Caco-2 (cell line): Measurements from ENCODE around the gene LMO3. TPM values are rescaled to one million over a fixed set of nuclear protein-coding genes. Genes with fewer than 3 reads are reported as not detected.
A peak's percentile ranks its signal among the peaks of the same experiment; 100 is the strongest.

ENCODE experiments used
- BruUV-seq: library from RNA; stranded (reverse); fragments of 400-500 nt; replicated peaks from 2 replicates; lab custom pipeline; 2021; lab: Mats Ljungman, UMichigan
- CTCF ChIA-PET: fragments of 300-600 bp; sonication (Branson Sonifier 250); formaldehyde crosslinking; loops from one replicate; lab custom pipeline; 2022; ENCODE audit warnings: antibody characterized with exemption; lab: Charles Lee
- POLR2A ChIA-PET: fragments of 300-600 bp; sonication (Branson Sonifier 250); formaldehyde crosslinking; loops from one replicate; lab custom pipeline; 2022; ENCODE audit warnings: antibody characterized with exemption; lab: Charles Lee
- DNase-seq, 2 experiments: peaks; one replicate each; pipeline versions ENCODE4 v3.0.0 to v3.0.0-alpha.2; 2020 to 2022
- H3K27me3 ChIP-seq: replicated peaks from 2 replicates; pipeline ENCODE4 v1.6.0; 2011; ENCODE audit warnings: low read length; ENCODE audit not compliant: control insufficient read depth, insufficient read depth
- H3K36me3 ChIP-seq: 2 replicates; pipeline ENCODE4 v1.5.1; 2011; ENCODE audit warnings: low read length; ENCODE audit not compliant: control insufficient read depth, insufficient read depth
- H3K4me1 ChIP-seq: fragments of 250-450 bp; sonication (Bioruptor Pico); 2 replicates; pipeline ENCODE4 v1.5.1; 2020; ENCODE audit warnings: mild to moderate bottlenecking
- H3K4me3 ChIP-seq: 2 replicates; pipeline ENCODE4 v1.5.1; 2011; ENCODE audit warnings: low read depth, mild to moderate bottlenecking, control low read depth, low read length
- H3K9me3 ChIP-seq: fragments of 250-450 bp; sonication (Bioruptor Pico); 2 replicates; pipeline ENCODE4 v1.5.1; 2020; ENCODE audit warnings: mild to moderate bottlenecking, moderate library complexity
- H3K27ac Mint-ChIP-seq: one replicate; pipeline ENCODE4 v1.8.0; 2022; ENCODE audit warnings: mixed read lengths; ENCODE audit not compliant: unreplicated experiment
- H3K27me3 Mint-ChIP-seq: one replicate; pipeline ENCODE4 v1.8.0; 2022; ENCODE audit warnings: mixed read lengths; ENCODE audit not compliant: insufficient read depth, unreplicated experiment
- H3K36me3 Mint-ChIP-seq: one replicate; pipeline ENCODE4 v1.8.0; 2022; ENCODE audit warnings: mild to moderate bottlenecking, mixed read lengths; ENCODE audit not compliant: insufficient read depth, unreplicated experiment
- H3K4me1 Mint-ChIP-seq: one replicate; pipeline ENCODE4 v1.8.0; 2022; ENCODE audit warnings: low read depth, mixed read lengths; ENCODE audit not compliant: unreplicated experiment
- H3K4me3 Mint-ChIP-seq: one replicate; pipeline ENCODE4 v1.8.0; 2022; ENCODE audit warnings: mild to moderate bottlenecking, moderate library complexity, mixed read lengths; ENCODE audit not compliant: unreplicated experiment
- H3K9me3 Mint-ChIP-seq: one replicate; pipeline ENCODE4 v1.8.0; 2022; ENCODE audit warnings: mixed read lengths; ENCODE audit not compliant: unreplicated experiment
- intact Hi-C: fragments of 100-400 bp; cut with micrococcal nuclease; formaldehyde crosslinking; loops from one replicate; pipeline ENCODE4 v1.10.0; 2022; ENCODE audit not compliant: unreplicated experiment
- total RNA-seq: library from RNA; stranded (reverse); gene quantifications from 2 replicates; pipeline ENCODE4 v1.2.3, GENCODE V29; 2022
- TF ChIP-seq, protein P1 (sequence below), 2 experiments: fragments of 200-600 bp in 1 of 2; IDR thresholded peaks; 1 replicate in 1 of 2; 2 replicates in 1 of 2; pipeline versions ENCODE4 v1.5.1 to v1.8.0; 2011 to 2022; ENCODE audit warnings: antibody characterized with exemption in 1 of 2, control low read depth in 1 of 2, inconsistent platforms in 1 of 2, low read depth in 1 of 2, low read length in 1 of 2, mild to moderate bottlenecking in 1 of 2, moderate library complexity in 1 of 2; ENCODE audit not compliant: insufficient read depth in 1 of 2, severe bottlenecking in 1 of 2, unreplicated experiment in 1 of 2

Gene LMO3
- total RNA-seq, 1 experiment from 2014 or later: not detected

DNA sequence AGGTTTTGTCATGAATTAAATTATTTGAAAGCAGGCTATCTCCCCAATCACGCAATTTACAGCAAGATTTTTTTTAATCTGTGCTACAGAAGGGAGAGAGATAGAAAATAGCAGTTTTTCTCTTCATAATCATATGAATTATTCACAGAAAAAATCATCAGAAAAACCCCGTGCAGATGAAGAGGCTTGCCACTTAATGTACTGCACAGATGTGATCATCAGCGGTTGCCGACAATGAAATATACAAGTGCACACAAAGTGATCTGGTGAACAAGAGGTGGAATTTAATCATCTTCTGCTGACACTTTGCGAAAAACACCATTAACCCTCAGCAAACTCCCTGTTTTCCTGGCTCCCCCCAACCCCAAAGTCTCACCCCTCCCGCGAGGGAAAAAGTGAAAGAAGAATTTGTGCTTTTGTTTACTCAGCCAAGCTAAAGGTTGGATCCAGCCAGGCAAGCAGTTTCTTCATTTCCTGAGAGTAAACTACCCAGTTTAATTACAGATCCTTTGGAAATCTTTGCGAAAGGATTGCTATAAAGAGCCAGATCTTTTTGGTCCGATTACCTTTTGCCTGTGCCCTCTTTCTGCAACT is 3.1 kb upstream of the LMO3 start:
- Mint-ChIP-seq H3K9me3 (no peaks in the 10 kb centered on the region), H3K4me3 (no peak overlapping the region), H3K27ac (no peak overlapping the region), H3K4me1 (peaks cover 10% of the 10 kb centered on the region), H3K27me3 (peaks cover 33% of the 10 kb centered on the region), H3K36me3 (no peaks in the 10 kb centered on the region)
- TF ChIP-seq, protein P1, sequence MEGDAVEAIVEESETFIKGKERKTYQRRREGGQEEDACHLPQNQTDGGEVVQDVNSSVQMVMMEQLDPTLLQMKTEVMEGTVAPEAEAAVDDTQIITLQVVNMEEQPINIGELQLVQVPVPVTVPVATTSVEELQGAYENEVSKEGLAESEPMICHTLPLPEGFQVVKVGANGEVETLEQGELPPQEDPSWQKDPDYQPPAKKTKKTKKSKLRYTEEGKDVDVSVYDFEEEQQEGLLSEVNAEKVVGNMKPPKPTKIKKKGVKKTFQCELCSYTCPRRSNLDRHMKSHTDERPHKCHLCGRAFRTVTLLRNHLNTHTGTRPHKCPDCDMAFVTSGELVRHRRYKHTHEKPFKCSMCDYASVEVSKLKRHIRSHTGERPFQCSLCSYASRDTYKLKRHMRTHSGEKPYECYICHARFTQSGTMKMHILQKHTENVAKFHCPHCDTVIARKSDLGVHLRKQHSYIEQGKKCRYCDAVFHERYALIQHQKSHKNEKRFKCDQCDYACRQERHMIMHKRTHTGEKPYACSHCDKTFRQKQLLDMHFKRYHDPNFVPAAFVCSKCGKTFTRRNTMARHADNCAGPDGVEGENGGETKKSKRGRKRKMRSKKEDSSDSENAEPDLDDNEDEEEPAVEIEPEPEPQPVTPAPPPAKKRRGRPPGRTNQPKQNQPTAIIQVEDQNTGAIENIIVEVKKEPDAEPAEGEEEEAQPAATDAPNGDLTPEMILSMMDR (IDR thresholded peaks at IDR 0.05; ENCODE audit: insufficient read depth in 1 of 2, low read depth in 1 of 2, low read length in 1 of 2, severe bottlenecking in 1 of 2, unreplicated experiment in 1 of 2): no peak
- Histone ChIP-seq H3K4me1 (no peaks in the 10 kb centered on the region), H3K27me3 (peaks cover 2% of the 10 kb centered on the region), H3K4me3 (no peak overlapping the region), H3K9me3 (no peaks in the 10 kb centered on the region), H3K36me3 (no peaks in the 10 kb centered on the region)
- BruUV-seq: no TSS peak
- intact Hi-C loops: no loop called here
- CTCF ChIA-PET: no interaction called here
- no peak for DNase-seq
- POLR2A ChIA-PET: no interaction called here

DNA sequence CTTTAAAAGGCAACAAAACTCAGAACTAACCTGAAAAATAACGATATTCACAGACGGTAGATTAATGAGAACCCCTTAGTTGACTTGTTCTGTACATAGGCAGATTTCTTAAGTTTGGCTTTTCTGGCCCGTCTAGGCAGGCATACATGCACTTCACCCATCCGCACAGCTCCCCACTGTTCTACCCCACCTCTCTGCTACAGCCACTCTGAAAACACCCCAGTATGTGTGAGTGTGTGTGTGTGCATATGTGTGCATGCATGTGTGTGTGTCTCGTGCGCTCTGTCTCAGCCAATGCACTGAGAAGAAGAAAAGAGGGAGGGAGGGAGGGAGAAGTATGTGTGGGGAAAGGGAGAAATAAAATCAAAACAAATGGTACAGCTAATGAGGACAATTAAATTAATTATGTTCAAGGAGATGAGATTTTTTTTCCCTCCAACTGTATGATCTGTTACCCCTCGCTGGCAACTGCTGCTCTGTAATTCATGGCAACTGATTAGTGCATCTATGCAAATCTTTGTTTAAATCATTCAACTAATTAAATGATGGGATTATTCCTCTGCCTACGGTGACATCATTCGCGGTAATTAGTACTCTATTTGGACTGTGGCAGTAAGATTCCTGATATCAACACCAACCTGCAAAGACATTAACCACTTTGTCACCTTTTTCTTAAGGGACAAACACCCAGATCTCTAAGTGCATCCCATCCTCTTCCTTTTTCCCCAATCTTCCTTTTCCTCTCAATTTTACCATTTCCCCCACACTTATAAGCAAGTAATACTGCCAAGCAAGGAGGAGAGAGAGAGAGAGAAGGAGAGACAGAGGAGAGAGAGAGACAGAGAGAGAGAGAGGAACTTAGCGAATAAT is 2.2 kb upstream of the LMO3 start:
- H3K9me3 Mint-ChIP-seq: no peaks in the 10 kb centered on the region
- Histone ChIP-seq H3K4me3 (no peak overlapping the region), H3K4me1 (no peaks in the 10 kb centered on the region), H3K9me3 (no peaks in the 10 kb centered on the region), H3K27me3 (peaks cover 2% of the 10 kb centered on the region), H3K36me3 (no peaks in the 10 kb centered on the region)
- no peak overlapping the region for H3K4me3 Mint-ChIP-seq
- intact Hi-C loops: no loop called here
- CTCF ChIA-PET: no interaction called here
- TF ChIP-seq, protein P1 (IDR thresholded peaks at IDR 0.05; ENCODE audit: insufficient read depth in 1 of 2, low read depth in 1 of 2, low read length in 1 of 2, severe bottlenecking in 1 of 2, unreplicated experiment in 1 of 2): no peak
- peaks cover 10% of the 10 kb centered on the region for H3K4me1 Mint-ChIP-seq
- no peak for DNase-seq
- H3K27ac Mint-ChIP-seq: no peak overlapping the region
- peaks cover 35% of the 10 kb centered on the region for H3K27me3 Mint-ChIP-seq
- POLR2A ChIA-PET: no interaction called here
- BruUV-seq: no TSS peak
- H3K36me3 Mint-ChIP-seq: no peaks in the 10 kb centered on the region

DNA sequence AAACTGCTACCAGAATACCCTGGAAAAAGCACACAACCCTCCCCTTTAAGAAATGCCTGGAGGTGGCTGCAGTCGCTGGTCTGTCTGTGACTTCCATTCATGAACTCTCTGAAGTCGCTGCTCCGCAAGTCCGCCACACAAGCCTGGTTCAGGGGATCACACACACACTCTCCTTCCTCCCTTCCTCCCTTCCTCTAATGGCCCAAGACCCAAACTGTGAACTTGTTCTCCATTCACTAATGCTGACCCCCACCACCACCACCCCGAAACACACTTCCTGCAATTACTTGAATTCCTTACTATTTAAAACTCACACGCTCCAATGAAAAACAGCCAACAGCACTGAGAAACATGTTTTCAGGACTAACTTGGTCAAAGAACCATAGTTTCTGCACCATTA is 1.0 kb upstream of the LMO3 start:
- POLR2A ChIA-PET: no interaction called here
- H3K4me1 Mint-ChIP-seq: peaks cover 10% of the 10 kb centered on the region

More for the DNA sequence above, 1.0 kb upstream of the LMO3 start:
- no peaks in the 10 kb centered on the region for H3K36me3 Mint-ChIP-seq
- H3K9me3 Mint-ChIP-seq: no peaks in the 10 kb centered on the region
- peak overlapping the region; percentile 62 for H3K4me3 Mint-ChIP-seq
- Histone ChIP-seq H3K27me3 (peaks cover 2% of the 10 kb centered on the region), H3K9me3 (no peaks in the 10 kb centered on the region), H3K36me3 (no peaks in the 10 kb centered on the region), H3K4me1 (no peaks in the 10 kb centered on the region), H3K4me3 (no peak overlapping the region)
- CTCF ChIA-PET: no interaction called here
- intact Hi-C loops: no loop called here
- peaks cover 39% of the 10 kb centered on the region for H3K27me3 Mint-ChIP-seq
- no peak overlapping the region for H3K27ac Mint-ChIP-seq
- TF ChIP-seq, protein P1 (IDR thresholded peaks at IDR 0.05; ENCODE audit: insufficient read depth in 1 of 2, low read depth in 1 of 2, low read length in 1 of 2, severe bottlenecking in 1 of 2, unreplicated experiment in 1 of 2): no peak
- DNase-seq: no peak
- BruUV-seq: no TSS peak
